Naive thymus-derived CD8-positive, alpha-beta T cell (primary cell): ENCODE data around the gene BCCIP. TPM values are rescaled to one million over a fixed set of nuclear protein-coding genes. Genes with fewer than 3 reads are reported as not detected.

Source experiments
- ATAC-seq, 2 donors: fragments of 150-1000 bp; cut with Tn5 transposase in 1 of 2; sonication (Bioruptor Pico), chemical (Tn5 transposase) in 1 of 2; 1 replicate in 1 of 2; 2 replicates in 1 of 2; pipeline ENCODE4 v1.10.0; 2021; ENCODE audit warnings: mild to moderate bottlenecking in 2 of 2, moderate library complexity in 2 of 2
- POLR2A ChIA-PET: fragments of 350-600 bp; sonication (Branson Sonifier 250); formaldehyde crosslinking; loops from one replicate; lab custom pipeline; 2021; ENCODE audit warnings: antibody characterized with exemption; lab: Charles Lee
- DNase-seq, 10 donors: peaks; one replicate each; pipeline versions ENCODE4 v3.0.0 to v3.0.0-alpha.2; 2020 to 2022
- H3K27ac Mint-ChIP-seq, 10 donors: one replicate each; pipeline ENCODE4 v1.8.0; 2020 to 2022; ENCODE audit warnings: mild to moderate bottlenecking in 10 of 10, mixed read lengths in 10 of 10, moderate library complexity in 4 of 10, inconsistent platforms in 1 of 10
- H3K27me3 Mint-ChIP-seq, 5 donors: one replicate each; pipeline ENCODE4 v1.8.0; 2021 to 2022; ENCODE audit warnings: mixed read lengths in 5 of 5
- H3K36me3 Mint-ChIP-seq, 3 donors: one replicate each; pipeline ENCODE4 v1.8.0; 2020 to 2022; ENCODE audit warnings: mixed read lengths in 3 of 3, mild to moderate bottlenecking in 2 of 3, inconsistent platforms in 1 of 3
- H3K4me1 Mint-ChIP-seq, 4 donors: one replicate each; pipeline ENCODE4 v1.8.0; 2021 to 2022; ENCODE audit warnings: mixed read lengths in 4 of 4
- H3K4me3 Mint-ChIP-seq, 10 donors: one replicate each; pipeline ENCODE4 v1.8.0; 2020 to 2022; ENCODE audit warnings: mild to moderate bottlenecking in 10 of 10, mixed read lengths in 10 of 10, moderate library complexity in 6 of 10, inconsistent platforms in 1 of 10
- H3K9me3 Mint-ChIP-seq, 9 donors: one replicate each; pipeline ENCODE4 v1.8.0; 2020 to 2022; ENCODE audit warnings: mixed read lengths in 9 of 9, mild to moderate bottlenecking in 3 of 9, inconsistent platforms in 1 of 9, moderate library complexity in 1 of 9
- polyA plus RNA-seq, 3 donors: library from polyadenylated mRNA; unstranded; fragments of 300-500 nt; fragmentation: Illumina TruSeq; gene quantifications; one replicate each; pipeline ENCODE4 v1.2.3, GENCODE V29; 2021
- total RNA-seq, 8 experiments: library from RNA in 2 of 8; stranded (reverse) in 2 of 8; gene quantifications; one replicate each; pipeline ENCODE4 v1.2.3 and lab custom pipeline; 2021 to 2026

The BCCIP gene
- total and polyA plus RNA-seq, 5 experiments from 2014 or later, result 46.3 to 94.0 (median 87.8) TPM

DNA sequence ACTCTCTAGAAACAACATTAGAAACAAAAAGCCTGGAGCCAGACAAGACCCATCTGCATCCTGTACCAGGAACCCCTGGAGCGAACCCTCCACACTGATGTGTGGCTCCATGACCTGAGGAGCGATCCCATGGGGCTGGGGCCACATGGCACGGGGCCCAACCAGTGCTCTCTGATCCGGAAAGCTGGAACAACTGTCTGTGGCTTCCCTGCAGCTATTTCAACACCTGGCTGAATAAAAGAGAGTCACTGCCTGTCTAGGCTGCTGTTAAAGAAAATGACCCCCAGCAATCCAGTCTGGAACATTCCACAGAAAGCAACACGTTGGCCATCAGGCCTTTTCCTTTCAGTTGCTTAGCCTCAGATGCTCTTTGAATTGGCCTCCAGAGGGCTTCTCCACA is 21.2 kb upstream of the BCCIP start:
- Mint-ChIP-seq H3K27me3 (no peaks in the 10 kb centered on the region), H3K27ac (no peak overlapping the region), H3K36me3 (peaks cover 0 to 61% (median 11%) of the 10 kb centered on the region in 3 donors), H3K9me3 (no peaks in the 10 kb centered on the region), H3K4me1 (no peaks in the 10 kb centered on the region), H3K4me3 (no peak overlapping the region)
- POLR2A ChIA-PET, result no interaction called here
- DNase-seq (no peak), ATAC-seq (no peak)

- no peaks in the 10 kb centered on the region for H3K9me3 Mint-ChIP-seq
- H3K27me3 Mint-ChIP-seq, result no peaks in the 10 kb centered on the region
- H3K27ac Mint-ChIP-seq, result no peak overlapping the region
- peaks cover 0 to 62% (median 12%) of the 10 kb centered on the region in 3 donors for H3K36me3 Mint-ChIP-seq
- ATAC-seq, result no peak
- DNase-seq, result no peak
- peaks cover 0 to 1% (median 0%) of the 10 kb centered on the region in 4 donors for H3K4me1 Mint-ChIP-seq
- POLR2A ChIA-PET, result no interaction called here
- no peak overlapping the region for H3K4me3 Mint-ChIP-seq
Measured at GRCh38 chr10:125802739-125803138, 20.6 kb upstream of the BCCIP start.

DNA sequence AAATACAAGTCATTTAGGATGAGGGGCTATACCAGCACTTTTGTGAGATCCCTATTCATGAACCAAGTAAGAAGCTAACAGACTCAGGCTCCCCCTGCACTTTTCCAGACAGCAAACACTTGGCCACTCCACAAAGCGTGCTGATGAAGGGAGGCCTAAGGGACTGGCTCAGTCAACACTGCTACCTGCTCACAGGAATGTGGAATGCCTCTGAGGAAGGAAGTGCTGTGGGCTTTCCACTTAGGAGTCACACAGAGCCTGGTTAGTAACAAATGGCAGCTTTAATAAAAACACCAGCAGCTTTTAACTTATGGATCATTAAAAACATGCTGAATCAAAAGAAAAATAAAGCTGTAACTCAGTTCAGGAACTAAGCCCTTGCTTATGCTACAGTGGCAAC is 15.3 kb upstream of the BCCIP start:
- ATAC-seq (no peak), DNase-seq (no peak)
- Mint-ChIP-seq H3K9me3 (no peaks in the 10 kb centered on the region), H3K36me3 (peaks cover 4 to 60% (median 27%) of the 10 kb centered on the region in 3 donors), H3K27me3 (no peaks in the 10 kb centered on the region), H3K4me3 (no peak overlapping the region), H3K4me1 (peaks cover 0 to 5% (median 1%) of the 10 kb centered on the region in 4 donors), H3K27ac (no peak overlapping the region)
- POLR2A ChIA-PET, result no interaction called here

DNA sequence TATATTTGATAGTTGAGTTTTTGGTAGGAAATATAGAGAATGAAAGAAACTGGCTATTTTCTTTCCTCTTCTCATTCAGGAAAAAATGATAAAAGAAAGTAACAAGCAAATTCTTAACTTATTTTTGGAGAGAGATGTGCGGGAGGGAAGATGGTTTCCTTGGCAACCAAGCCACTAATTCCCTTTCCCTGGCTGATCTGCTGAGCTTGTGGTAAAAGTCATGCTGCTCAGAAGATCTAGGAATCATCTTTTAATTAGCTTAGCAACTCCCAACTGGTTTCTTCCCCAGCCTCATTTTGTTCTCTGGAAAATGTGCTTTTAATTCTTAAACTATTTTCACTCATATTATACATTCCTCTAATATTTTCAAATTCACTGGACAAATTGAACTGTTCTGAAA is 12.1 kb upstream of the BCCIP start:
- Mint-ChIP-seq H3K27ac (no peak overlapping the region), H3K36me3 (peaks cover 4 to 72% (median 38%) of the 10 kb centered on the region in 3 donors), H3K4me3 (no peak overlapping the region), H3K9me3 (no peaks in the 10 kb centered on the region), H3K27me3 (no peaks in the 10 kb centered on the region), H3K4me1 (peaks cover 0 to 7% (median 5%) of the 10 kb centered on the region in 4 donors)
- POLR2A ChIA-PET, result no interaction called here
- ATAC-seq, result no peak
- DNase-seq, result no peak

- H3K27ac Mint-ChIP-seq, result no peak overlapping the region
- no peaks in the 10 kb centered on the region for H3K9me3 Mint-ChIP-seq
- no peak for ATAC-seq
- POLR2A ChIA-PET, result no interaction called here
- H3K36me3 Mint-ChIP-seq, result peaks cover 4 to 62% (median 38%) of the 10 kb centered on the region in 3 donors
- H3K27me3 Mint-ChIP-seq, result no peaks in the 10 kb centered on the region
- no peak for DNase-seq
- no peak overlapping the region for H3K4me3 Mint-ChIP-seq
- H3K4me1 Mint-ChIP-seq, result peaks cover 0 to 12% (median 9%) of the 10 kb centered on the region in 4 donors
Measured at GRCh38 chr10:125812128-125812750, 11.1 kb upstream of the BCCIP start.

DNA sequence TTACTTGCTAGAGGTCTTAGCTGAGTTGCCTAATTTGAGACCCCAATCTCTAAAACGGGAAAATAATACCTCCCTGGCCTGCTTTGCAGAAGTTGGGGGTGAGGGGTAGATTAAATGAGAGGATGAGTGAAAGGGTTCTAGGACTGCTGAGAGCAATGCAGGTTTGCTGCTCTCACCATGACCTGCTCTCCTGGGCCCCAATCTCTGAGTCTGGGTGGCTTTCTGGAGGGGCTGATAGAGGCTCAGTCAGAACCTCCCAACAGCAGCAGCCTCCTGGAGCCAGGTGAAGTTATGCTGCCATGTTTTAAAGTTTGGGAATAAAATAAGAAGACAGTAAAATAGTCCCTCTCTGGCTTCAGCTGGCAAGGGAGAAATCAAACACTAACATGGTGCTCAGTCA is 7.6 kb upstream of the BCCIP start:
- peaks cover 2 to 45% (median 23%) of the 10 kb centered on the region in 3 donors for H3K36me3 Mint-ChIP-seq
- no peak for ATAC-seq

GRCh38 chr10:125816548-125816947 is 6.8 kb upstream of the BCCIP start:
- H3K36me3 Mint-ChIP-seq, result peaks cover 0 to 37% (median 23%) of the 10 kb centered on the region in 3 donors
- H3K27ac Mint-ChIP-seq, result peak overlapping the region in 1 of 10 donors; percentile 15
- ATAC-seq (no peak), DNase-seq (no peak)
- no peak overlapping the region for H3K4me3 Mint-ChIP-seq
- peaks cover 2 to 18% (median 13%) of the 10 kb centered on the region in 4 donors for H3K4me1 Mint-ChIP-seq
- POLR2A ChIA-PET, result interaction anchor here (0.6 kb wide), 1 partner anchor 95 kb away, joined by 3 read pairs; no protein-coding TSS in a partner anchor
- no peaks in the 10 kb centered on the region for H3K27me3 Mint-ChIP-seq
- no peaks in the 10 kb centered on the region for H3K9me3 Mint-ChIP-seq

More for the DNA sequence above, 7.6 kb upstream of the BCCIP start:
- Mint-ChIP-seq H3K9me3 (no peaks in the 10 kb centered on the region), H3K27ac (peak overlapping the region in 1 of 10 donors; percentile 25), H3K4me1 (peaks cover 2 to 13% (median 11%) of the 10 kb centered on the region in 4 donors), H3K4me3 (no peak overlapping the region), H3K27me3 (no peaks in the 10 kb centered on the region)
- POLR2A ChIA-PET, result no interaction called here
- DNase-seq, result no peak

DNA sequence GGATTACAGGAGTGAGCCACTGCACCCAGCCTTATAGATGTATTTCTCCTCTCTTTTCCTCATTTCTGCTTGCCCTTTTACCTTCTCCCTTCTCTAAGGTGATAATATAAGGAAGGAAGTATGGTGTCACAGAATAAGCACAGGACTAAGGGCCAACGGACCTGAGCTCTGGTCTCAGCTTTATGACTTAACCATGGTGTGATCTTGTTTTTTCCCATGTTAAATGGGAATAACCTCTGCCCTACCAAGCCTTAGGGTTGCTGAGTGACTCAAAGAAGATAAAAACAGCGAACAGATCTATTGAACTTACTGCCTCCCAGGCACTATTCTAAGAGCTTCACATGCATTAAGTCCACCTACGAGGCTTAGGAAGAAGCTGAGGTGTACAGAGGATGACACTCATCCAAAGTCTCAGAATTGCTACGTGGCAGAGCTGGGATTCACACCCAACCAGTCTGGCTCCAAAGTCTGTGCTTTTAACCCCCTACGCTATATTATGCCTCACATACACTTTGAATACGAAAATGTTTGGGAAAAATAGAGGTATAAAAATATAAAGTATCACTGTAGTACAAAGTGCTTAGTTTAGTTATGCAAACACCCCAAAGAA is 5.9 kb upstream of the BCCIP start:
- Mint-ChIP-seq H3K27me3 (no peaks in the 10 kb centered on the region), H3K4me3 (no peak overlapping the region), H3K4me1 (peaks cover 2 to 24% (median 19%) of the 10 kb centered on the region in 4 donors), H3K9me3 (no peaks in the 10 kb centered on the region), H3K36me3 (peaks cover 0 to 32% (median 21%) of the 10 kb centered on the region in 3 donors), H3K27ac (no peak overlapping the region)
- POLR2A ChIA-PET, result interaction anchor here (0.6 kb wide), 1 partner anchor 96 kb away, joined by 3 read pairs; no protein-coding TSS in a partner anchor
- ATAC-seq (no peak), DNase-seq (no peak)

GRCh38 chr10:125820701-125821100 is 2.6 kb upstream of the BCCIP start:
- ATAC-seq, result no peak
- peak overlapping the region in 3 of 10 donors; percentile 28 to 87 (median 77) for H3K4me3 Mint-ChIP-seq
- H3K27me3 Mint-ChIP-seq, result no peaks in the 10 kb centered on the region
- POLR2A ChIA-PET, result no interaction called here
- no peaks in the 10 kb centered on the region for H3K9me3 Mint-ChIP-seq
- peak overlapping the region in 6 of 10 donors; percentile 10 to 85 (median 42) for H3K27ac Mint-ChIP-seq
- DNase-seq, result no peak
- H3K36me3 Mint-ChIP-seq, result peaks cover 0 to 3% (median 2%) of the 10 kb centered on the region in 3 donors
- H3K4me1 Mint-ChIP-seq, result peaks cover 2 to 24% (median 16%) of the 10 kb centered on the region in 4 donors

GRCh38 chr10:125823663-125824251 is 411 bp downstream of the BCCIP start:
- Mint-ChIP-seq H3K36me3 (peaks cover 0 to 28% (median 7%) of the 10 kb centered on the region in 3 donors), H3K4me1 (peaks cover 8 to 23% (median 20%) of the 10 kb centered on the region in 4 donors)

DNA sequence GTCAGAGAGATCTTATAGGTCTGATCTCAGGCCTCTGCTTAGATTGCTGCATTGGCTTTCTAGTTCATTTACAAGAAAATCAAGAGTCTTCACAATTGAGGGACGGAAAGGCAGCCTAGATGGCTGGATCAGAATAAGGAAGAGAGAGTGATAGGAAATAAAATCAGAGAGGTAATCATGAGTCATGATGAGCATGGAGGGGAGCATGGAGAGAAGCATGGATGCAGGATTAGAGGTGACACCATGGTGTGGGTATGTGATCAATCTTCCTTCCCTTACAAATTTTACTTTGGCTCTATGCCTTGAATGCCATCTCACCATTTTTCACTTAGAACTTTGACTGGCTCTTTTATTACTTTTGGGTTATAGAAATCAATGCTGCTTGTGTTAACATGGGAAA is 1.4 kb downstream of the BCCIP start:
- H3K4me3 Mint-ChIP-seq, result no peak overlapping the region
- no peaks in the 10 kb centered on the region for H3K9me3 Mint-ChIP-seq
- peaks cover 16 to 29% (median 27%) of the 10 kb centered on the region in 4 donors for H3K4me1 Mint-ChIP-seq
- H3K27ac Mint-ChIP-seq, result no peak overlapping the region
- ATAC-seq (no peak), DNase-seq (no peak)
- no peaks in the 10 kb centered on the region for H3K27me3 Mint-ChIP-seq
- POLR2A ChIA-PET, result interaction anchor here (3.1 kb wide), 1 partner anchor 106 kb away, joined by 39 read pairs; the partner anchor contains the start of gene EDRF1
- H3K36me3 Mint-ChIP-seq, result peaks cover 0 to 38% (median 11%) of the 10 kb centered on the region in 3 donors

More at GRCh38 chr10:125823663-125824251, 411 bp downstream of the BCCIP start:
- Mint-ChIP-seq H3K27me3 (no peaks in the 10 kb centered on the region), H3K4me3 (no peak overlapping the region), H3K27ac (no peak overlapping the region), H3K9me3 (no peaks in the 10 kb centered on the region)
- ATAC-seq (peak; percentile 1 to 3), DNase-seq (peak in 2 of 10 donors; percentile 7 to 10)
- POLR2A ChIA-PET, result interaction anchor here (0.6 to 3.1 kb wide), 9 partner anchors 17 to 105 kb away, joined by 3 to 39 read pairs (median 3); partner anchors contain the start of gene EDRF1

GRCh38 chr10:125827133-125827532 is 3.8 kb downstream of the BCCIP start:
- Mint-ChIP-seq H3K4me1 (peaks cover 13 to 21% (median 16%) of the 10 kb centered on the region in 4 donors), H3K4me3 (peak overlapping the region in 1 of 10 donors; percentile 63), H3K27me3 (no peaks in the 10 kb centered on the region), H3K9me3 (no peaks in the 10 kb centered on the region), H3K27ac (peak overlapping the region in 7 of 10 donors; percentile 1 to 83 (median 61)), H3K36me3 (peaks cover 0 to 61% (median 16%) of the 10 kb centered on the region in 3 donors)
- no peak for ATAC-seq
- POLR2A ChIA-PET, result no interaction called here
- no peak for DNase-seq
